SKM-1 treated with dmso at 0.1 percent for 144 hours (cell line): ENCODE data around the gene MRPL53.

Experiments
- DNase-seq: peaks from one replicate; lab custom pipeline; 2025; ENCODE audit not compliant: unreplicated experiment; lab: John Stamatoyannopoulos, UW

Gene MRPL53

GRCh38 chr2:74429487-74430451, 42.7 kb downstream of the MRPL53 start:
- DNase-seq, result no peak

GRCh38 chr2:74428675-74429074, 43.8 kb downstream of the MRPL53 start:
- DNase-seq, result no peak

- no peak for DNase-seq
These were observed 44.9 kb downstream of the MRPL53 start for GRCh38 chr2:74427551-74427950.

GRCh38 chr2:74426181-74426758, 46.2 kb downstream of the MRPL53 start:
- no peak for DNase-seq

GRCh38 chr2:74425523-74425922, 47.0 kb downstream of the MRPL53 start:
- DNase-seq, result no peak

GRCh38 chr2:74424995-74425406, 47.5 kb downstream of the MRPL53 start:
- no peak for DNase-seq

- DNase-seq, result no peak
These were observed 48.1 kb downstream of the MRPL53 start for GRCh38 chr2:74424139-74424992.

GRCh38 chr2:74423231-74424095, 49.0 kb downstream of the MRPL53 start:
- DNase-seq, result no peak
